Neural progenitor cell (in vitro differentiated cells): ENCODE measurements around the gene MED4. TPM values are rescaled to one million over a fixed set of nuclear protein-coding genes. Genes with fewer than 3 reads are reported as not detected.

Source experiments
- DNase-seq: peaks from one replicate; pipeline ENCODE4 v3.0.0-alpha.2; 2016; ENCODE audit warnings: low spot score
- H2AFZ ChIP-seq: fragments of 200-600 bp; sonication (generic); replicated peaks from 2 replicates; pipeline ENCODE4 v1.6.1; 2016; ENCODE audit warnings: antibody characterized with exemption
- H3F3A ChIP-seq: fragments of 200-600 bp; sonication (generic); 2 replicates; pipeline ENCODE4 v1.6.1; 2016; ENCODE audit warnings: antibody characterized with exemption, low read depth
- H3K27ac ChIP-seq: fragments of 200-600 bp; sonication (generic); 2 replicates; pipeline ENCODE4 v1.5.1; 2016; ENCODE audit warnings: mild to moderate bottlenecking
- H3K27me3 ChIP-seq: fragments of 200-600 bp; sonication (generic); 2 replicates; pipeline ENCODE4 v1.6.1; 2016; ENCODE audit warnings: mild to moderate bottlenecking, moderate library complexity
- H3K36me3 ChIP-seq: fragments of 200-600 bp; sonication (generic); 2 replicates; pipeline ENCODE4 v1.5.1; 2016
- H3K4me1 ChIP-seq: fragments of 200-600 bp; sonication (generic); 2 replicates; pipeline ENCODE4 v1.6.1; 2016; ENCODE audit warnings: mixed run types
- H3K4me2 ChIP-seq: fragments of 200-600 bp; sonication (generic); 2 replicates; pipeline ENCODE4 v1.6.1; 2016
- H3K4me3 ChIP-seq: fragments of 200-600 bp; sonication (generic); 2 replicates; pipeline ENCODE4 v1.5.1; 2016
- H3K79me2 ChIP-seq: fragments of 200-600 bp; sonication (generic); 2 replicates; pipeline ENCODE4 v1.6.1; 2016; ENCODE audit warnings: low read depth
- H3K9ac ChIP-seq: fragments of 200-600 bp; sonication (generic); 2 replicates; pipeline ENCODE4 v1.6.1; 2016
- H3K9me3 ChIP-seq: fragments of 200-600 bp; sonication (generic); 2 replicates; pipeline ENCODE4 v1.5.1; 2016; ENCODE audit warnings: low read depth
- H4K20me1 ChIP-seq: fragments of 200-600 bp; sonication (generic); 2 replicates; pipeline ENCODE4 v1.6.1; 2016; ENCODE audit warnings: low read depth
- H3K27ac Mint-ChIP-seq: 3 replicates; pipeline ENCODE4 v1.8.0; 2021; ENCODE audit warnings: mixed read lengths
- H3K27me3 Mint-ChIP-seq: 2 replicates; pipeline ENCODE4 v1.8.0; 2022; ENCODE audit warnings: low read depth, mild to moderate bottlenecking, inconsistent platforms, moderate library complexity, mixed read lengths; ENCODE audit not compliant: insufficient read depth
- H3K36me3 Mint-ChIP-seq: 3 replicates; pipeline ENCODE4 v1.8.0; 2021; ENCODE audit warnings: mixed read lengths
- H3K4me1 Mint-ChIP-seq: 3 replicates; pipeline ENCODE4 v1.8.0; 2021; ENCODE audit warnings: mixed read lengths
- H3K4me3 Mint-ChIP-seq: 3 replicates; pipeline ENCODE4 v1.8.0; 2021; ENCODE audit warnings: mild to moderate bottlenecking, moderate library complexity, mixed read lengths
- H3K9me3 Mint-ChIP-seq: 3 replicates; pipeline ENCODE4 v1.8.0; 2020; ENCODE audit warnings: mixed read lengths
- CTCF ChIP-seq: fragments of 200-600 bp; sonication (generic); IDR thresholded peaks from 2 replicates; pipeline ENCODE4 v1.5.1; 2017; ENCODE audit warnings: antibody characterized with exemption, mild to moderate bottlenecking
- EZH2 ChIP-seq: fragments of 200-600 bp; sonication (generic); IDR thresholded peaks from 2 replicates; pipeline ENCODE4 v1.6.1; 2017; ENCODE audit warnings: antibody characterized with exemption, mild to moderate bottlenecking, moderate library complexity
- EZH2phosphoT487 ChIP-seq: fragments of 200-600 bp; sonication (generic); IDR thresholded peaks from 2 replicates; pipeline ENCODE4 v1.6.1; 2017; ENCODE audit warnings: antibody characterized with exemption
- total RNA-seq: library from RNA; depleted of rRNA; stranded (reverse); fragments of >200 nt; gene quantifications from 2 replicates; pipeline ENCODE4 v1.2.3, GENCODE V29; 2015; ENCODE audit warnings: low replicate concordance

The MED4 gene
- total RNA-seq, 1 donor from 2014 or later: 65.9 TPM

- Histone ChIP-seq H3K36me3 (peaks cover 74% of the 10 kb centered on the region), H3K27me3 (no peaks in the 10 kb centered on the region), H3K4me3 (no peak overlapping the region), H3K27ac (no peak overlapping the region), H3K4me1 (no peaks in the 10 kb centered on the region), H3F3A (no peaks in the 10 kb centered on the region), H4K20me1 (no peaks in the 10 kb centered on the region), H3K79me2 (no peaks in the 10 kb centered on the region), H3K9ac (no peak overlapping the region), H3K4me2 (no peak overlapping the region), H2AFZ (no peak overlapping the region), H3K9me3 (peaks cover 33% of the 10 kb centered on the region)
- no peak overlapping the region for H3K4me3 Mint-ChIP-seq
- no peak for DNase-seq
- peaks cover 38% of the 10 kb centered on the region for H3K9me3 Mint-ChIP-seq
- TF ChIP-seq EZH2phosphoT487: no peak
- TF ChIP-seq CTCF: no peak
- TF ChIP-seq EZH2: no peak
- H3K27ac Mint-ChIP-seq: no peak overlapping the region
- H3K36me3 Mint-ChIP-seq: peaks cover 74% of the 10 kb centered on the region
- H3K27me3 Mint-ChIP-seq: peaks cover 2% of the 10 kb centered on the region
- H3K4me1 Mint-ChIP-seq: no peaks in the 10 kb centered on the region
Measured at GRCh38 chr13:48072787-48073186, 22.1 kb downstream of the MED4 start.

- Mint-ChIP-seq H3K27ac (no peak overlapping the region), H3K36me3 (peaks cover 79% of the 10 kb centered on the region), H3K27me3 (peaks cover 2% of the 10 kb centered on the region), H3K9me3 (peaks cover 38% of the 10 kb centered on the region), H3K4me3 (no peak overlapping the region), H3K4me1 (no peaks in the 10 kb centered on the region)
- no peak for TF ChIP-seq CTCF
- no peak for TF ChIP-seq EZH2
- no peak for TF ChIP-seq EZH2phosphoT487
- Histone ChIP-seq H3K27ac (no peak overlapping the region), H3K79me2 (no peaks in the 10 kb centered on the region), H3K4me3 (no peak overlapping the region), H3K9me3 (peaks cover 38% of the 10 kb centered on the region), H2AFZ (no peak overlapping the region), H3F3A (no peaks in the 10 kb centered on the region), H3K4me1 (no peaks in the 10 kb centered on the region), H3K4me2 (no peak overlapping the region), H3K9ac (no peak overlapping the region), H3K36me3 (peaks cover 74% of the 10 kb centered on the region), H4K20me1 (no peaks in the 10 kb centered on the region), H3K27me3 (no peaks in the 10 kb centered on the region)
- no peak for DNase-seq
Measured at GRCh38 chr13:48072304-48072703, 22.6 kb downstream of the MED4 start.

GRCh38 chr13:48070942-48071341 is 24.0 kb downstream of the MED4 start:
- H3K27ac ChIP-seq: no peak overlapping the region
- no peaks in the 10 kb centered on the region for H3F3A ChIP-seq
- Mint-ChIP-seq H3K36me3 (peaks cover 85% of the 10 kb centered on the region), H3K9me3 (peaks cover 38% of the 10 kb centered on the region), H3K4me3 (no peak overlapping the region), H3K27ac (no peak overlapping the region), H3K4me1 (no peaks in the 10 kb centered on the region), H3K27me3 (peaks cover 2% of the 10 kb centered on the region)
- no peak overlapping the region for H3K4me3 ChIP-seq
- no peaks in the 10 kb centered on the region for H3K79me2 ChIP-seq
- no peaks in the 10 kb centered on the region for H4K20me1 ChIP-seq
- no peaks in the 10 kb centered on the region for H3K27me3 ChIP-seq
- DNase-seq: no peak
- H2AFZ ChIP-seq: no peak overlapping the region
- no peak overlapping the region for H3K4me2 ChIP-seq
- H3K36me3 ChIP-seq: peaks cover 67% of the 10 kb centered on the region
- H3K4me1 ChIP-seq: no peaks in the 10 kb centered on the region
- H3K9ac ChIP-seq: no peak overlapping the region
- TF ChIP-seq EZH2phosphoT487 (no peak), EZH2 (no peak), CTCF (no peak)
- peaks cover 42% of the 10 kb centered on the region for H3K9me3 ChIP-seq
